Tibial artery (tissue), 4 donors: Measurements from ENCODE around the gene SLC16A14.

Experiments
- DNase-seq, 2 donors: peaks; one replicate each; pipeline ENCODE4 v3.0.0-alpha.2; 2019
- H3K27ac ChIP-seq, 2 donors: fragments of 200-600 bp; sonication (generic) in 1 of 2; 1 replicate in 1 of 2; 2 replicates in 1 of 2; pipeline ENCODE4 v1.5.1; 2018 to 2019; ENCODE audit warnings: mild to moderate bottlenecking in 1 of 2
- H3K27me3 ChIP-seq, 2 donors: fragments of 200-600 bp; sonication (generic) in 1 of 2; one replicate each; pipeline versions ENCODE4 v1.5.1 to v1.6.0; 2016 to 2019
- H3K36me3 ChIP-seq, 3 donors: fragments of 200-600 bp; sonication (generic) in 2 of 3; one replicate each; pipeline ENCODE4 v1.5.1; 2016 to 2019; ENCODE audit warnings: mild to moderate bottlenecking in 2 of 3
- H3K4me1 ChIP-seq, 4 donors: fragments of 200-600 bp; sonication (generic) in 2 of 4; 1 replicate in 3 of 4; 2 replicates in 1 of 4; pipeline ENCODE4 v1.5.1; 2016 to 2019
- H3K4me3 ChIP-seq, 2 donors: fragments of 200-600 bp; sonication (generic) in 1 of 2; 1 replicate in 1 of 2; 2 replicates in 1 of 2; pipeline ENCODE4 v1.5.1; 2018 to 2019; ENCODE audit warnings: mild to moderate bottlenecking in 2 of 2
- H3K9me3 ChIP-seq, 3 donors: fragments of 200-600 bp; sonication (generic) in 1 of 3; one replicate each; pipeline ENCODE4 v1.5.1; 2016 to 2019
- CTCF ChIP-seq, 2 experiments: fragments of 200-600 bp in 1 of 2; fragments of 450-650 bp in 1 of 2; IDR thresholded peaks; one replicate each; pipeline ENCODE4 v1.5.1; 2017 to 2019; ENCODE audit warnings: antibody characterized with exemption in 2 of 2, mild to moderate bottlenecking in 1 of 2, moderate library complexity in 1 of 2
- intact Hi-C: fragments of 100-400 bp; cut with DNase I; formaldehyde crosslinking; loops from one replicate; pipeline ENCODE4 v1.15.0; 2023; ENCODE audit warnings: low total_unique reads

SLC16A14 gene

GRCh38 chr2:230050136-230050535, 18.6 kb downstream of the SLC16A14 start:
- no peak for DNase-seq
- H3K36me3 ChIP-seq: peaks cover 0 to 10% (median 0%) of the 10 kb centered on the region in 3 donors
- no peaks in the 10 kb centered on the region for H3K27me3 ChIP-seq
- H3K9me3 ChIP-seq: no peaks in the 10 kb centered on the region
- no peak for TF ChIP-seq CTCF (IDR thresholded peaks at IDR 0.05)
- H3K27ac ChIP-seq: no peak overlapping the region
- no peaks in the 10 kb centered on the region for H3K4me1 ChIP-seq
- intact Hi-C loops: no loop called here
- H3K4me3 ChIP-seq: no peak overlapping the region

GRCh38 chr2:230048010-230048671, 20.6 kb downstream of the SLC16A14 start:
- no peaks in the 10 kb centered on the region for H3K4me1 ChIP-seq
- no peak for TF ChIP-seq CTCF (IDR thresholded peaks at IDR 0.05)

GRCh38 chr2:230046491-230046890, 22.2 kb downstream of the SLC16A14 start:
- peaks cover 0 to 11% (median 0%) of the 10 kb centered on the region in 3 donors for H3K36me3 ChIP-seq

More at GRCh38 chr2:230048010-230048671, 20.6 kb downstream of the SLC16A14 start:
- H3K9me3 ChIP-seq: no peaks in the 10 kb centered on the region
- H3K27me3 ChIP-seq: no peaks in the 10 kb centered on the region
- no peak overlapping the region for H3K27ac ChIP-seq
- no peak for DNase-seq
- H3K4me3 ChIP-seq: no peak overlapping the region
- peaks cover 0 to 11% (median 0%) of the 10 kb centered on the region in 3 donors for H3K36me3 ChIP-seq
- intact Hi-C loops: no loop called here

GRCh38 chr2:230043461-230043860, 25.3 kb downstream of the SLC16A14 start:
- H3K9me3 ChIP-seq: no peaks in the 10 kb centered on the region
- H3K27ac ChIP-seq: no peak overlapping the region
- intact Hi-C loops: no loop called here
- no peaks in the 10 kb centered on the region for H3K27me3 ChIP-seq
- TF ChIP-seq CTCF (IDR thresholded peaks at IDR 0.05): no peak
- no peaks in the 10 kb centered on the region for H3K4me1 ChIP-seq
- H3K4me3 ChIP-seq: no peak overlapping the region
- no peak for DNase-seq
- peaks cover 0 to 11% (median 0%) of the 10 kb centered on the region in 3 donors for H3K36me3 ChIP-seq

More at GRCh38 chr2:230046491-230046890, 22.2 kb downstream of the SLC16A14 start:
- no peaks in the 10 kb centered on the region for H3K9me3 ChIP-seq
- TF ChIP-seq CTCF (IDR thresholded peaks at IDR 0.05): no peak
- H3K27me3 ChIP-seq: no peaks in the 10 kb centered on the region
- DNase-seq: no peak
- H3K4me1 ChIP-seq: no peaks in the 10 kb centered on the region
- intact Hi-C loops: no loop called here
- H3K27ac ChIP-seq: no peak overlapping the region
- no peak overlapping the region for H3K4me3 ChIP-seq

- intact Hi-C loops: no loop called here
- DNase-seq: no peak
- no peak for TF ChIP-seq CTCF (IDR thresholded peaks at IDR 0.05)
- Histone ChIP-seq H3K27ac (no peak overlapping the region), H3K9me3 (no peaks in the 10 kb centered on the region), H3K4me3 (no peak overlapping the region), H3K4me1 (no peaks in the 10 kb centered on the region), H3K27me3 (no peaks in the 10 kb centered on the region), H3K36me3 (peaks cover 0 to 11% (median 0%) of the 10 kb centered on the region in 3 donors)
Measured at GRCh38 chr2:230043025-230043424, 25.7 kb downstream of the SLC16A14 start.
